Measurements from ENCODE around the gene SLC22A12.

The SLC22A12 gene

DNA sequence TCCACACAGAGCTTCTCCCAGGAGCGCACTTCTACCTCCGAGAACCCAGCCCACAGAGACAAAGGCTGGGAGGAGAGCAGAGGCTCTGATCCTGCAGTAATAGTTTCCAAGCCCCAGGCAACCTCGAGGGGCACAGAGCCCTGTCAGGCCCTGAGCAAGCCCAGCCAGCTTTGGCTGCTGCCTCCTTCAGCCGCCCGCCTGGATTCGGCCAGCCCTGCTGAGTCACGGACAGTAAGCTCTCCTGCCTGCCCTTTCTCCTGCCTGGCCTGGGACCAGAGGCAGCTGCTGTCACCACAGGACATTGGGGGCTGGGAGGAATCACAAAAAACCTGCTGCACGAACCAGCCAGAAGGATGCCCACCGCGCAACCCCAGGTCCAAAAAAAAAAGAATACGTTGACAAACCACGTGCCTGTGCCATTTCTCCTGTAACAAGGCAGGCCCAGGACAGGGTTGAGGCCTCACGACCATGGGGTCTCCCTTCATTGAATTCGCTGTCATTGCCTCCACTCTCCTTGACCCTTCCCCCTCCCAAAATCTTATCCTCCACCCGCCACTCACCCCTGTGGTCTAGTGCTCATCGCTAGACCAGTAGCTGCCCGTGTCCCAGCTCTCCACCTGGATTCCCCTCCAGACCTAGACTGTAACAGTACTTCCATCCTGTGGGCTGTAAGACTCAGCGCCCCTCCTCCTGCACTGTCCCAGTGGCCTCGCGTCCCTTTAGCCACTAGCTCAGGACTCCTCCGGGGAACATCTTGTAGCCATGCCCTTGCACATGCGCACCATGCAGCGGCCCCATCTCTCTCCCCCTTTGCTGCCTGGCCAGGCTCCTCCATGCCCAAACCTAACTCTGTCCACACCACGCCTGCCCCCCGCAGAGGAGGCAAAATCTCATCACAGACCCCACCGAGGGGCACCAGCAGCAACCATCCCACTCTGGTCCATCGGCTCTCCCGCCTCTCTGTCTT is 7.4 kb upstream of the SLC22A12 start:
- no peak overlapping the region for H3K4me3 ChIP-seq (ENCODE audit: low read depth, low read length)
- no peak overlapping the region for H3K14ac ChIP-seq (ENCODE audit: low read length)
- no peaks in the 10 kb centered on the region for H3K36me3 ChIP-seq (ENCODE audit: control insufficient read depth in 1 of 2, insufficient read depth in 2 of 2, low read length in 2 of 2)
- no peaks in the 10 kb centered on the region for H3K79me1 ChIP-seq (ENCODE audit: low read length)
- H2BK5ac ChIP-seq (ENCODE audit: low read depth, low read length, poor library complexity): no peak overlapping the region
- H4K91ac ChIP-seq (ENCODE audit: low read depth, low read length): no peak overlapping the region
- no peaks in the 10 kb centered on the region for H3K27me3 ChIP-seq (ENCODE audit: insufficient read depth, low read length)
- no peak overlapping the region for H4K8ac ChIP-seq (ENCODE audit: low read depth, low read length)
- no peak overlapping the region for H3K18ac ChIP-seq (ENCODE audit: low read length)
- no CpG with 5 or more reads among the region's 28 CpGs for WGBS (ENCODE audit: extremely low coverage, insufficient coverage, insufficient read length)
- DNase-seq: peak in 1 of 2 donors; percentile 54
- no peak overlapping the region for H4K12ac ChIP-seq (ENCODE audit: low read depth, low read length)
- no peak overlapping the region for H2AFZ ChIP-seq (ENCODE audit: insufficient read depth, low read length, poor library complexity)
- no peak overlapping the region for H2BK12ac ChIP-seq (ENCODE audit: low read length)
- H3K4ac ChIP-seq (ENCODE audit: low read depth, low read length): no peak overlapping the region
- no peaks in the 10 kb centered on the region for H3K4me1 ChIP-seq (ENCODE audit: control insufficient read depth in 1 of 2, insufficient read depth in 2 of 2, low read length in 2 of 2)
- H3K23ac ChIP-seq (ENCODE audit: low read length): no peak overlapping the region
- no peak overlapping the region for H2AK5ac ChIP-seq (ENCODE audit: low read length)
- peaks cover 4% of the 10 kb centered on the region for H3K9me3 ChIP-seq (ENCODE audit: insufficient read depth, low read depth, low read length)
- no peaks in the 10 kb centered on the region for H3K79me2 ChIP-seq (ENCODE audit: control insufficient read depth, insufficient read depth, low read length, poor library complexity)
- no peak overlapping the region for H2BK120ac ChIP-seq (ENCODE audit: insufficient read depth, low read length, poor library complexity)
- no peak overlapping the region for H3K9ac ChIP-seq (ENCODE audit: low read length)
- no peak overlapping the region for H3K4me2 ChIP-seq (ENCODE audit: low read length)
- no peak overlapping the region for H3K27ac ChIP-seq (ENCODE audit: low read depth, low read length)

DNA sequence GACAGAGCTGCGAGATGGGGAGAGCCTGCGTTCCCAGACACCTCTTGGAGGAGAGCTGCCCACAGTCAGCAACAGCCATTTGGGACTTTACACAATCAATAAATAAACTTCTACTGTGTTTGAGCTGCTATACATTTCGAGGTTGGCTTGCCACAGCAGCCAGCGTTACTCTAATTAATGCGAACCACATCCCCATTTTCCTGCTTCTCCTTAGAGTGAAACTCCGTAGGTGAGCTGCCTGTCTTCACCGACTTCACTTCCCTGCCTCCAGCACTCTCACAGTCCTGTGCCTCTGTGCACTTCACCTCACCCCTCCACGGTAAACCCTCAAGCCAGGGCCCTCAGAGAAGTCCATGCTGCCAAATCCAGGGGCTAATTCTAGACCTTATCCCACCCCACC is 5.9 kb upstream of the SLC22A12 start:
- no CpG with 5 or more reads among the region's 8 CpGs for WGBS (ENCODE audit: extremely low coverage, insufficient coverage, insufficient read length)
- H3K4me2 ChIP-seq (ENCODE audit: low read length): no peak overlapping the region
- H3K9me3 ChIP-seq (ENCODE audit: insufficient read depth, low read depth, low read length): peaks cover 7% of the 10 kb centered on the region

GRCh38 chr11:64586366-64586765 is 4.7 kb upstream of the SLC22A12 start:
- no peak overlapping the region for H4K12ac ChIP-seq (ENCODE audit: low read depth, low read length)
- H2AK5ac ChIP-seq (ENCODE audit: low read length): no peak overlapping the region
- H3K79me2 ChIP-seq (ENCODE audit: control insufficient read depth, insufficient read depth, low read length, poor library complexity): no peaks in the 10 kb centered on the region
- H2BK5ac ChIP-seq (ENCODE audit: low read depth, low read length, poor library complexity): no peak overlapping the region
- no peaks in the 10 kb centered on the region for H3K4me1 ChIP-seq (ENCODE audit: control insufficient read depth in 1 of 2, insufficient read depth in 2 of 2, low read length in 2 of 2)
- H4K8ac ChIP-seq (ENCODE audit: low read depth, low read length): no peak overlapping the region
- no peak overlapping the region for H3K4me2 ChIP-seq (ENCODE audit: low read length)
- H2BK120ac ChIP-seq (ENCODE audit: insufficient read depth, low read length, poor library complexity): no peak overlapping the region
- H3K23ac ChIP-seq (ENCODE audit: low read length): no peak overlapping the region
- no peak overlapping the region for H4K91ac ChIP-seq (ENCODE audit: low read depth, low read length)
- no peak overlapping the region for H3K14ac ChIP-seq (ENCODE audit: low read length)
- no peak overlapping the region for H3K18ac ChIP-seq (ENCODE audit: low read length)
- H3K4ac ChIP-seq (ENCODE audit: low read depth, low read length): no peak overlapping the region
- no peaks in the 10 kb centered on the region for H3K79me1 ChIP-seq (ENCODE audit: low read length)
- H2AFZ ChIP-seq (ENCODE audit: insufficient read depth, low read length, poor library complexity): no peak overlapping the region
- no peaks in the 10 kb centered on the region for H3K36me3 ChIP-seq (ENCODE audit: control insufficient read depth in 1 of 2, insufficient read depth in 2 of 2, low read length in 2 of 2)
- DNase-seq: no peak
- H3K27me3 ChIP-seq (ENCODE audit: insufficient read depth, low read length): no peaks in the 10 kb centered on the region
- no peak overlapping the region for H3K4me3 ChIP-seq (ENCODE audit: low read depth, low read length)
- peaks cover 7% of the 10 kb centered on the region for H3K9me3 ChIP-seq (ENCODE audit: insufficient read depth, low read depth, low read length)
- no peak overlapping the region for H3K9ac ChIP-seq (ENCODE audit: low read length)
- H2BK12ac ChIP-seq (ENCODE audit: low read length): no peak overlapping the region
- H3K27ac ChIP-seq (ENCODE audit: low read depth, low read length): no peak overlapping the region

More for the DNA sequence above, 5.9 kb upstream of the SLC22A12 start:
- H3K9ac ChIP-seq (ENCODE audit: low read length): no peak overlapping the region
- no peak overlapping the region for H3K14ac ChIP-seq (ENCODE audit: low read length)
- H3K36me3 ChIP-seq (ENCODE audit: control insufficient read depth in 1 of 2, insufficient read depth in 2 of 2, low read length in 2 of 2): no peaks in the 10 kb centered on the region
- H4K91ac ChIP-seq (ENCODE audit: low read depth, low read length): no peak overlapping the region
- H3K27ac ChIP-seq (ENCODE audit: low read depth, low read length): no peak overlapping the region
- no peak overlapping the region for H2AFZ ChIP-seq (ENCODE audit: insufficient read depth, low read length, poor library complexity)
- H2BK120ac ChIP-seq (ENCODE audit: insufficient read depth, low read length, poor library complexity): no peak overlapping the region
- no peak overlapping the region for H3K18ac ChIP-seq (ENCODE audit: low read length)
- H3K23ac ChIP-seq (ENCODE audit: low read length): no peak overlapping the region
- H2AK5ac ChIP-seq (ENCODE audit: low read length): no peak overlapping the region
- H3K27me3 ChIP-seq (ENCODE audit: insufficient read depth, low read length): no peaks in the 10 kb centered on the region
- no peak overlapping the region for H2BK12ac ChIP-seq (ENCODE audit: low read length)
- no peak overlapping the region for H4K12ac ChIP-seq (ENCODE audit: low read depth, low read length)
- no peaks in the 10 kb centered on the region for H3K79me2 ChIP-seq (ENCODE audit: control insufficient read depth, insufficient read depth, low read length, poor library complexity)
- H3K4ac ChIP-seq (ENCODE audit: low read depth, low read length): no peak overlapping the region
- no peaks in the 10 kb centered on the region for H3K79me1 ChIP-seq (ENCODE audit: low read length)
- no peaks in the 10 kb centered on the region for H3K4me1 ChIP-seq (ENCODE audit: control insufficient read depth in 1 of 2, insufficient read depth in 2 of 2, low read length in 2 of 2)
- H3K4me3 ChIP-seq (ENCODE audit: low read depth, low read length): no peak overlapping the region
- no peak for DNase-seq
- no peak overlapping the region for H4K8ac ChIP-seq (ENCODE audit: low read depth, low read length)
- no peak overlapping the region for H2BK5ac ChIP-seq (ENCODE audit: low read depth, low read length, poor library complexity)

GRCh38 chr11:64588701-64589100 is 2.3 kb upstream of the SLC22A12 start:
- no peak overlapping the region for H3K4me3 ChIP-seq (ENCODE audit: low read depth, low read length)
- no peak overlapping the region for H3K14ac ChIP-seq (ENCODE audit: low read length)
- no peak overlapping the region for H2AK5ac ChIP-seq (ENCODE audit: low read length)
- no peak overlapping the region for H2BK5ac ChIP-seq (ENCODE audit: low read depth, low read length, poor library complexity)
- WGBS (ENCODE audit: extremely low coverage, insufficient coverage, insufficient read length): no CpG with 5 or more reads among the region's 2 CpGs
- H3K4me2 ChIP-seq (ENCODE audit: low read length): no peak overlapping the region
- no peak overlapping the region for H2AFZ ChIP-seq (ENCODE audit: insufficient read depth, low read length, poor library complexity)
- DNase-seq: no peak
- no peak overlapping the region for H4K12ac ChIP-seq (ENCODE audit: low read depth, low read length)
- no peak overlapping the region for H4K8ac ChIP-seq (ENCODE audit: low read depth, low read length)
- H2BK12ac ChIP-seq (ENCODE audit: low read length): no peak overlapping the region
- H2BK120ac ChIP-seq (ENCODE audit: insufficient read depth, low read length, poor library complexity): no peak overlapping the region
- H3K27ac ChIP-seq (ENCODE audit: low read depth, low read length): no peak overlapping the region
- H4K91ac ChIP-seq (ENCODE audit: low read depth, low read length): no peak overlapping the region
- no peak overlapping the region for H3K23ac ChIP-seq (ENCODE audit: low read length)
- H3K79me2 ChIP-seq (ENCODE audit: control insufficient read depth, insufficient read depth, low read length, poor library complexity): no peaks in the 10 kb centered on the region
- no peaks in the 10 kb centered on the region for H3K79me1 ChIP-seq (ENCODE audit: low read length)
- H3K27me3 ChIP-seq (ENCODE audit: insufficient read depth, low read length): no peaks in the 10 kb centered on the region
- H3K9ac ChIP-seq (ENCODE audit: low read length): no peak overlapping the region
- H3K4ac ChIP-seq (ENCODE audit: low read depth, low read length): no peak overlapping the region
- no peak overlapping the region for H3K18ac ChIP-seq (ENCODE audit: low read length)
- H3K9me3 ChIP-seq (ENCODE audit: insufficient read depth, low read depth, low read length): peaks cover 10% of the 10 kb centered on the region
- no peaks in the 10 kb centered on the region for H3K36me3 ChIP-seq (ENCODE audit: control insufficient read depth in 1 of 2, insufficient read depth in 2 of 2, low read length in 2 of 2)
- H3K4me1 ChIP-seq (ENCODE audit: control insufficient read depth in 1 of 2, insufficient read depth in 2 of 2, low read length in 2 of 2): no peaks in the 10 kb centered on the region
